ENCODE measurements around the gene FYTTD1. TPM values are rescaled to one million over a fixed set of nuclear protein-coding genes. Genes with fewer than 3 reads are reported as not detected.
"Not testable (repeated sequence)": the region's sequence is repeated elsewhere in the genome, so short reads cannot be mapped to it uniquely, and the experiment has no call there.

FYTTD1 gene
- total and polyA plus RNA-seq, 2 of the 4 experiments (the other 2 are of a cell fraction) = 20.4 to 50.2 TPM

- whole genome bisulfite sequencing, 2 experiments (ENCODE audit: extremely low coverage in 2 of 2, insufficient read length in 1 of 2) = 100% methylated on average over 1 of the region's 3 CpGs; no CpG with 5 or more reads in 1 of the 2 experiments
- BruUV-seq (replicated peaks); H2AFZ ChIP-seq (replicated peaks; ENCODE audit: low read length, poor library complexity); POLR2A ChIA-PET (ENCODE audit: unreplicated experiment); H3K56ac ChIP-seq (ENCODE audit: extremely low read depth, insufficient read depth, low read length); H3K23ac ChIP-seq (ENCODE audit: low read depth, low read length); H3K27ac ChIP-seq (ENCODE audit: insufficient read depth, low read length); H3K9me1 ChIP-seq (ENCODE audit: insufficient read depth, low read length); H4K20me1 ChIP-seq (ENCODE audit: insufficient read depth, low read length); H4K91ac ChIP-seq (ENCODE audit: insufficient read depth, low read depth, low read length); H3K4me1 ChIP-seq (ENCODE audit: control insufficient read depth, insufficient read depth, low read length); H3K4me3 ChIP-seq (ENCODE audit: insufficient read depth, low read depth, low read length); H3K4me2 ChIP-seq (ENCODE audit: low read depth, low read length); H2BK120ac ChIP-seq (ENCODE audit: low read depth, low read length); H3K14ac ChIP-seq (replicated peaks; ENCODE audit: low read depth, low read length); H3K18ac ChIP-seq (ENCODE audit: low read depth, low read length); H2AK9ac ChIP-seq (replicated peaks; ENCODE audit: low read depth, low read length, poor library complexity); H2BK5ac ChIP-seq (ENCODE audit: low read depth, low read length, poor library complexity, severe bottlenecking); in situ Hi-C loops (cut with MboI; ENCODE audit: low sequenced_read_pairs); H2AK5ac ChIP-seq (ENCODE audit: low read depth, low read length); dilution Hi-C loops (cut with HindIII; ENCODE audit: low sequenced_read_pairs, unreplicated experiment); intact Hi-C loops (cut with micrococcal nuclease); H2BK20ac ChIP-seq (ENCODE audit: low read depth, low read length); H3K36me3 ChIP-seq (ENCODE audit: control insufficient read depth, insufficient read depth, low read length); H3K9ac ChIP-seq (ENCODE audit: low read depth, low read length); H2BK15ac ChIP-seq (ENCODE audit: low read depth, low read length); ATAC-seq (ENCODE audit: low read depth); H4K5ac ChIP-seq (ENCODE audit: low read depth, low read length); H4K8ac ChIP-seq (ENCODE audit: low read depth in 2 of 2, low read length in 2 of 2); H3K27me3 ChIP-seq (ENCODE audit: control insufficient read depth, insufficient read depth, low read length); DNase-seq; H3K9me3 ChIP-seq (ENCODE audit: control insufficient read depth, insufficient read depth, low read length); H3K4ac ChIP-seq (ENCODE audit: low read depth, low read length): not testable (repeated sequence)
- CTCF ChIA-PET = interaction anchor here (0.6 to 1.0 kb wide), 2 partner anchors 13 to 25 kb away, joined by 3 to 5 read pairs; no protein-coding TSS in a partner anchor
- H3K79me1 ChIP-seq (ENCODE audit: low read depth in 1 of 2, low read length in 2 of 2) = peaks cover 24 to 43% of the 10 kb centered on the region in 2 experiments
Observed at GRCh38 chr3:197727878-197728277, 21.8 kb upstream of the FYTTD1 start.
